Astrocyte of the cerebellum (primary cell): ENCODE data around the gene EPHA4.

ENCODE experiments used
- DNase-seq: peaks from one replicate; pipeline ENCODE4 v3.0.0-alpha.2; 2011; ENCODE audit warnings: low read depth
- H3K4me3 ChIP-seq: 2 replicates; pipeline ENCODE4 v1.5.1; 2011; ENCODE audit warnings: mild to moderate bottlenecking, low read depth, low read length, moderate library complexity
- in situ Hi-C: cut with HindIII; loops from 2 replicates; pipeline ENCODE4 v1.10.0; 2017; ENCODE audit warnings: low sequenced_read_pairs
- TF ChIP-seq, protein P1 (sequence below): IDR thresholded peaks from 2 replicates; pipeline ENCODE4 v1.5.1; 2012; ENCODE audit warnings: low read length, low read depth, moderate library complexity, mild to moderate bottlenecking; ENCODE audit errors: missing control alignments

The EPHA4 gene

DNA sequence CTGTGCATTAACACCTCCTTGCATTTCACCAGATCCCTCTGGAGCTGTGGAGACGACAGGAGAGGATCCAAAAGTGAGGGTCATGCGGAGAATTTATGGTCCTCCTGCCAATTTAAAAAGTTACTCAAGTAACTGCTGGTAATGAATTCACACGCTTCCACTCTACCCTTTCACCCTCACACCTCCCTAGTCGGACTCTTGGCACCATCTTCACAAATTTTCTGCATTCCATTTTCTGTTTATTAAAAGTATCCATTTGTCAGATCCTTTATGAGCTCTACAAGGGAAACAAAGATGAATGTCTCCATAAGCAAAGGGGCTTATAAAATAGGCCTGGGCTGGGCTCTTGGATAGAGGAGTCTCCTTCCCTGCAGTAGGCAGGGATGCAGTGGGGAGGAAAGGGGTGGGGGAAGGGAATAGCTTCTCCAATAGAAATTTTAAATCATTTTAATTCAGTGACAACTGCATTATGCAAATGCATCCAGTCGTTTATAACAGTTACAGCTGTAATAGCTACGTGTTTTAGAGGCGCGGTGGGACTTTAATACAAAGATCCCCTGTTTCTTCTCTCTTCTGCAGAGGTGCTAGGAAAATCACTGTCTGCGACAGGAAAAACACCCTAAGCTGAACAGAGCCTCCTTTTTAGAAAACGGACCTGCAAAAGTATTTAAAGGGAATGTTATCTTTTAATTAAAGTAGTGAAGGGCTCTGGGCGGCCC lies 132.2 kb downstream of the EPHA4 start:
- H3K4me3 ChIP-seq = no peak overlapping the region
- TF ChIP-seq, protein P1, sequence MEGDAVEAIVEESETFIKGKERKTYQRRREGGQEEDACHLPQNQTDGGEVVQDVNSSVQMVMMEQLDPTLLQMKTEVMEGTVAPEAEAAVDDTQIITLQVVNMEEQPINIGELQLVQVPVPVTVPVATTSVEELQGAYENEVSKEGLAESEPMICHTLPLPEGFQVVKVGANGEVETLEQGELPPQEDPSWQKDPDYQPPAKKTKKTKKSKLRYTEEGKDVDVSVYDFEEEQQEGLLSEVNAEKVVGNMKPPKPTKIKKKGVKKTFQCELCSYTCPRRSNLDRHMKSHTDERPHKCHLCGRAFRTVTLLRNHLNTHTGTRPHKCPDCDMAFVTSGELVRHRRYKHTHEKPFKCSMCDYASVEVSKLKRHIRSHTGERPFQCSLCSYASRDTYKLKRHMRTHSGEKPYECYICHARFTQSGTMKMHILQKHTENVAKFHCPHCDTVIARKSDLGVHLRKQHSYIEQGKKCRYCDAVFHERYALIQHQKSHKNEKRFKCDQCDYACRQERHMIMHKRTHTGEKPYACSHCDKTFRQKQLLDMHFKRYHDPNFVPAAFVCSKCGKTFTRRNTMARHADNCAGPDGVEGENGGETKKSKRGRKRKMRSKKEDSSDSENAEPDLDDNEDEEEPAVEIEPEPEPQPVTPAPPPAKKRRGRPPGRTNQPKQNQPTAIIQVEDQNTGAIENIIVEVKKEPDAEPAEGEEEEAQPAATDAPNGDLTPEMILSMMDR = no peak
- no peak for DNase-seq
- in situ Hi-C loops = no loop called here

DNA sequence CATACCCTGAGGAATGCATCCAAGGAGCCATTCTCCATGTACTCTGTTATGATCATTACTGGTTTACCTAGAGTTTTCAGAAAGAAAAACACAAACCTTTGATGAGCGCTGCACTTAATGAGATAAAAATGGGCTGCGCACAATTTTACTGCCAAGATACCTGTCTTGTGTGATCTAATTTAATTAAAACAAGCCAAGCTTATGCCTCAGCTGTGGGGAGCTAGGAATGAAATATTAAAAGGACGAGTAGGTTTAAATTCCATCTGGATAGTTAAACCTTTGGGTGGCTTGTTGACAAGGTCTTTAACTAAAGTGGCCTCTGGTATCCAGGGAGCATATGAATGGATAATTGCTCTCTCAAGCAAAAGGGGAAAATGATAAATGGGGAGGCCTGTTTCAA lies 135.0 kb downstream of the EPHA4 start:
- in situ Hi-C loops = no loop called here
- no peak for DNase-seq
- TF ChIP-seq, protein P1 = no peak
- no peak overlapping the region for H3K4me3 ChIP-seq

DNA sequence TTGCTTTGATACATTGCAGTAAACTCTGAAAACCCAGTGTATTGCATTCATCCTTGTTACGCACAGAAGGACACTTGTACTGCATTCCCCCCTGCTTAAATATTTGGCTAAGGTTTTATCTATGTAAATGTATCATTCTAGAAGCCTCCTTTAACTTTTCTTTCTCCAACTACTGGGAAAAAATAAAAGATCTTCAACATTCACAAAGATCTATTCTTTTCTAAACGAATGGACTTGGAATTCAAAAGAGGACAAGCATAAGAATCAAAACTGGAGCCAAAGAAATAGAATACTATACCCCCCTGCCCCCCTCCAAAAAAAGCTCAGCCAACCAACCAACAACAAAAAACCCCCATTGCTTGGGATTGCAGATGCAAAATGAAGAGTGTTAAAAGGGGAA lies 136.9 kb downstream of the EPHA4 start:
- DNase-seq = no peak
- TF ChIP-seq, protein P1 = no peak
- no peak overlapping the region for H3K4me3 ChIP-seq
- in situ Hi-C loops = no loop called here

DNA sequence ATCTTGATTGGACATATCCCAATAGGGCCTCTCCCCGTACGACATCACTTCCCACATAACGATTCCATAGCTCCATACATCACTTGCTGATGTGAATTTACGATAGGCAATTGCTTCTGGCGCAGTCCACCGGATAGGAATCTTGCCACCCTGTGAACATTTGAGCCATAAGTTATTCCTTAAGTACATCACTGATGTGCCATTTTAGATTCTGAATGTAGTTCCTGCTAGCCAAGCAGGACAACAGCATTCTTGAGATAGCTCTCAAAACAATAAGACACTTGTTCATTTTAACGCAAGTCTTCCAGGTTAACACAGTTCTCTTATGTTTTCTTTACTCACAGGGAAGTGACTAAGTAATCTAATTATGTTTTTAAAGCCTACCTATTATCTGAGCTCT lies 138.0 kb downstream of the EPHA4 start:
- DNase-seq = no peak
- no peak overlapping the region for H3K4me3 ChIP-seq
- in situ Hi-C loops = no loop called here
- TF ChIP-seq, protein P1 = no peak

DNA sequence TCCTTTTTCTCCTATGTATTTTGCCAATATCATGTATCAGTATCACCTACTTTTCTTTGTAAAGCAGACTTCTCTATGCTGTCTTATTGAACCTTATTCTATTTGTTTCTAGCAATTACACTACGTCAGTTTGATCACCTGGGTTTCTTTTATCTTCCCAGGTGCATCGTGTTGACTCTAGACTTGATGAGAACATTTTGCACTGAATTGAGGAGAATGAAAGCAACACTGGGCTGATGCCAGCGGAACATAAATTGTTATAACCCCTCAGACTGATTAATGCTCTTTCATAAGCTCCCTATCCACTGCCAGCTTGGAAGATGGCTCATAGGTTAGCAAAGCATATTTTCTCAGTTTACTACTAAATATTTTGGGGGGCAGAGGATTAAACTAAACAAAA lies 140.6 kb downstream of the EPHA4 start:
- in situ Hi-C loops = no loop called here
- no peak for DNase-seq
- no peak overlapping the region for H3K4me3 ChIP-seq
- TF ChIP-seq, protein P1 = no peak

DNA sequence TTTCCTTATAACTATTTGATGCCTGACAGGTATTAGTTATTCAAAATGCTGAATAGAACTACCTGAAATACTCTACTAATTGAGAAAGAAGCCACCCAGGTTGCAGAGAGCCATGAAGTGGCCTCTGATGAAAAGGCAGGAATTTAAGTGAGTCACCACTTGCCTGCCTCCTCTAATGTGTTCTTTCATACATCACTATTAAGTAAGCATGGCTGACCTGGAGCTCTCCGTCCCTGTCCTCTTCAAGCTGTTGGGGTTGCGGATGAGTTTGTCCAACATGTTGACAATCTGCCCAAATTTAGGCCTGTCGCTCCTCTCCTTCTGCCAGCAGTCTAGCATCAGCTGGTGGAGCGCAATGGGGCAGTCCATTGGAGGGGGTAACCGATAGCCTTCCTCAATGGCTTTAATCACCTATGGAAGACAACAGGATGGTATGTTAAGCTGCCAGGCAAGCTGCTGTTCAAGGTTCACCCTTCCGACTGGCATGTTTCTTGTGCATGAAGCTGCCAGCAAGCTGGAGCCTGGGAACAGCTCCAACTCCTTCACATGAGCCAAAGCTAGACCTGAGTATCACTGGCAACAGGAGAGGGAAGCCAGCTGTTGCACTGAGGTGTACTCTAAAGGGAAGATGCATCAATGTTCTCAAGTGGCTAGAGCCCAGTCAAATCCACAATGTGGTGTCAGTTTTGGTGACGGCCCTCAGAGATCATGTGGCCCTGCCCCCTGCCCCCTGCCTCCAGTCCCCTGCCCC lies 142.2 kb downstream of the EPHA4 start:
- peak; percentile 48 for DNase-seq
- in situ Hi-C loops = no loop called here
- TF ChIP-seq, protein P1 = no peak
- H3K4me3 ChIP-seq = no peak overlapping the region
